Measurements from ENCODE around the gene FYN. TPM values are rescaled to one million over a fixed set of nuclear protein-coding genes. Genes with fewer than 3 reads are reported as not detected.

Gene FYN
- total and polyA plus RNA-seq, 2 of the 13 experiments (the other 11 are each of a cell fraction or from before 2014, with no cell fraction given), result 15.5 to 24.6 TPM

GRCh38 chr6:111689419-111689818 is 183.8 kb downstream of the FYN start:
- WGBS (ENCODE audit: low lambda C conversion rate), result 95% methylated on average over 1 of the region's 1 CpG
- Histone ChIP-seq H2AFZ (ENCODE audit: low read length) (no peak overlapping the region), H3K4me3 (replicated peaks in 1 of 3; ENCODE audit: insufficient read depth in 1 of 3, low read depth in 2 of 3, low read length in 3 of 3) (no peak overlapping the region), H3K9me3 (ENCODE audit: low read length) (no peaks in the 10 kb centered on the region), H3K27ac (ENCODE audit: extremely low read length, insufficient read depth, low read length) (no peak overlapping the region), H3K79me2 (ENCODE audit: insufficient read depth, low read length) (no peaks in the 10 kb centered on the region), H3K9ac (ENCODE audit: insufficient read depth, low read depth, low read length) (no peak overlapping the region), H3K4me1 (ENCODE audit: insufficient read depth, low read length) (peaks cover 36% of the 10 kb centered on the region), H4K20me1 (ENCODE audit: insufficient read depth, low read length) (no peaks in the 10 kb centered on the region), H3K4me2 (ENCODE audit: low read depth, low read length) (no peak overlapping the region), H3K36me3 (replicated peaks in 1 of 2; ENCODE audit: control insufficient read depth in 1 of 2, insufficient read depth in 2 of 2, low read length in 2 of 2) (peaks cover 7 to 10% of the 10 kb centered on the region in 2 experiments; a peak in 3 of 5 replicates), H3K27me3 (ENCODE audit: control insufficient read depth in 1 of 2, insufficient read depth in 2 of 2, low read length in 2 of 2) (no peaks in the 10 kb centered on the region)
- ChIA-PET POLR2A (no interaction called here), CTCF (ENCODE audit: low intra/inter-chr PET ratio, low total read pairs) (no interaction called here)
- FAIRE-seq (no peak), DNase-seq (ENCODE audit: low spot score) (no peak), ATAC-seq (no peak)
- BruUV-seq (replicated peaks), result no TSS peak
- in situ Hi-C loops (cut with HindIII; ENCODE audit: extremely low pct_ligation_motif_present, low pct_unique_long_range_greater_than_20kb) (no loop called here), intact Hi-C loops (cut with micrococcal nuclease; ENCODE audit: unreplicated experiment) (no loop called here)
- TF ChIP-seq ZZZ3 (CRISPR knock-in tag; IDR thresholded peaks at IDR 0.05; ENCODE audit: borderline replicate concordance) (no peak), ZNF724P (CRISPR knock-in tag; IDR thresholded peaks at IDR 0.05; ENCODE audit: borderline replicate concordance) (no peak), CBX2 (IDR thresholded peaks at IDR 0.05; ENCODE audit: low read depth, low read length) (no peak), CBX2 (CRISPR knock-in tag; IDR thresholded peaks at IDR 0.05; ENCODE audit: low read depth) (no peak), ZNF101 (CRISPR knock-in tag; IDR thresholded peaks at IDR 0.05; ENCODE audit: borderline replicate concordance, low read depth) (no peak), ATF5 (CRISPR knock-in tag; IDR thresholded peaks at IDR 0.05; ENCODE audit: low read depth) (no peak), ZNF670 (CRISPR knock-in tag; IDR thresholded peaks at IDR 0.05; ENCODE audit: borderline replicate concordance) (no peak), ZSCAN21 (CRISPR knock-in tag; IDR thresholded peaks at IDR 0.05; ENCODE audit: borderline replicate concordance) (no peak), ZMYM2 (CRISPR knock-in tag; IDR thresholded peaks at IDR 0.05) (no peak), KIAA2018 (CRISPR knock-in tag; IDR thresholded peaks at IDR 0.05; ENCODE audit: borderline replicate concordance) (no peak), NFYB (CRISPR knock-in tag; IDR thresholded peaks at IDR 0.05) (no peak), BRCA1 (CRISPR knock-in tag; IDR thresholded peaks at IDR 0.05) (no peak), CEBPB (IDR thresholded peaks at IDR 0.05; ENCODE audit: borderline replicate concordance, low read depth, low read length) (no peak), ZNF280D (CRISPR knock-in tag; IDR thresholded peaks at IDR 0.05) (no peak)

Measured in HepG2 (cell line).